PFSK-1 (cell line): Measurements from ENCODE around the gene TMEM245.

Source experiments
- POLR2AphosphoS5 ChIP-seq: IDR thresholded peaks from 2 replicates; pipeline ENCODE4 v1.6.1; 2012; ENCODE audit warnings: low read depth, mild to moderate bottlenecking, control low read depth, low read length, moderate library complexity
- REST ChIP-seq, 2 experiments: IDR thresholded peaks; 2 replicates each; pipeline versions ENCODE4 v1.6.1 to v1.8.0; 2011 to 2012; ENCODE audit warnings: low read depth in 2 of 2, low read length in 2 of 2, control low read depth in 1 of 2, inconsistent platforms in 1 of 2, mild to moderate bottlenecking in 1 of 2, moderate library complexity in 1 of 2; ENCODE audit not compliant: insufficient read depth in 1 of 2
- SIN3A ChIP-seq: IDR thresholded peaks from 2 replicates; pipeline ENCODE4 v1.6.1; 2012; ENCODE audit warnings: mild to moderate bottlenecking, low read length, moderate library complexity, borderline replicate concordance; ENCODE audit not compliant: insufficient read depth
- TAF1 ChIP-seq: IDR thresholded peaks from 2 replicates; pipeline ENCODE4 v1.6.1; 2012; ENCODE audit warnings: low read length, control low read depth, borderline replicate concordance; ENCODE audit not compliant: insufficient read depth

- no peak for TF ChIP-seq SIN3A
- TF ChIP-seq POLR2AphosphoS5 = no peak
- no peak for TF ChIP-seq REST (IDR thresholded peaks at IDR 0.05; ENCODE audit: insufficient read depth in 1 of 2, low read depth in 2 of 2, low read length in 2 of 2)
- no peak for TF ChIP-seq TAF1
These were observed 118.5 kb downstream of the TMEM245 start for GRCh38 chr9:109001275-109001676.
